NCI-H526 (cell line): ENCODE results near the gene POU5F1.
"Not testable (repeated sequence)": the region's sequence is repeated elsewhere in the genome, so short reads cannot be mapped to it uniquely, and the experiment has no call there.

Experiments used
- DNase-seq, 2 experiments: peaks; one replicate each; lab custom pipeline; 2025; lab: John Stamatoyannopoulos, UW

The POU5F1 gene

DNA sequence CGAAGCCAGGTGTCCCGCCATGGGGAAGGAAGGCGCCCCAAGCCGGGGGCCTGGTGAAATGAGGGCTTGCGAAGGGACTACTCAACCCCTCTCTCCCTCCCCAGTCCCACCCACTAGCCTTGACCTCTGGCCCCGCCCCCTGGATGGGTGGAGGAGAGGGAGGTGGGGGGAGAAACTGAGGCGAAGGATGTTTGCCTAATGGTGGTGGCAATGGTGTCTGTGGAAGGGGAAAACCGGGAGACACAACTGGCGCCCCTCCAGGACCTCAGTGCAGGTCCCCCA lies at the start of gene POU5F1:
TSS of gene POU5F1 (minus strand) at position 83 of the 282 bp plus-strand sequence. CDS start at position 21, 62 bp downstream.
- no peak for DNase-seq

GRCh38 chr6:31216208-31216898 lies 45.9 kb upstream of the POU5F1 start:
- no peak for DNase-seq

GRCh38 chr6:31215216-31215615 lies 44.7 kb upstream of the POU5F1 start:
- DNase-seq: not testable (repeated sequence)

- no peak for DNase-seq
Observed at GRCh38 chr6:31214516-31214915, 44.0 kb upstream of the POU5F1 start.

DNA sequence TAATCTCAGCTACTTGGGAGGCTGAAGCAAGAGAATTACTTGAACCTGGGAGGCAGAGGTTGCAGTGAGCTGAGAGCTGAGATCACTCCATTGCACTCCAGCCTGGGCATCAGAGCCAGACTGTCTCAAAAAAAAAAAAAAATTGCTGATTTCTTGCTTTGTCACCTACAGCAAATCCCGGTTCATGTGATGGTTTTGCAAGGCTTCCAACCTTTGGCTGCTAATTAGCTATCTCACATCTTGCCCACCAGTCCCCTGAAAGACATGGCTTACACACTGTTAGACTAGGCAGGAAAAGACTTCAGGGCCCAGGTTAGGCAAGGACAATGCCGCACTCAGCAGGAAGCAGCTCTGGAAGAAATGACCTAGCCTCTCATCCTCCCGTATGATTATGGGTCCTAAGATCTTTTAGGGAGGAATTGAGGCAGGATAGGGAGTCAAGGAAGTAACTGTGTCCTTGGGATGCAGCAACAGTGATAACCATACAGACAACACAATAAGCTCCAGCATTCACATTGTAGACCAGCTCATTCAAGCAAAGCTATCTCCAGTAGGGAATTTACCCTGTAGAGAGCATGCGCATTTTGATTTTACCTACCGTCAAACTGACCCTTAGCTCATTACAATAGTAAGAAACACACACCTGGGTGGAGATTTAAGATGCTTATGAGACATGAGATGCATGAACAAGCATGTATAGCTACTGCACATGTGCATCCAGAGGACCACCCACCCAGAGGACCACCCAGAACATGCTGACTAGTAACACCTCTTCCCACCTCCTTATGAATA lies 40.5 kb upstream of the POU5F1 start:
- DNase-seq: no peak

GRCh38 chr6:31210123-31210522 lies 39.6 kb upstream of the POU5F1 start:
- DNase-seq: no peak

DNA sequence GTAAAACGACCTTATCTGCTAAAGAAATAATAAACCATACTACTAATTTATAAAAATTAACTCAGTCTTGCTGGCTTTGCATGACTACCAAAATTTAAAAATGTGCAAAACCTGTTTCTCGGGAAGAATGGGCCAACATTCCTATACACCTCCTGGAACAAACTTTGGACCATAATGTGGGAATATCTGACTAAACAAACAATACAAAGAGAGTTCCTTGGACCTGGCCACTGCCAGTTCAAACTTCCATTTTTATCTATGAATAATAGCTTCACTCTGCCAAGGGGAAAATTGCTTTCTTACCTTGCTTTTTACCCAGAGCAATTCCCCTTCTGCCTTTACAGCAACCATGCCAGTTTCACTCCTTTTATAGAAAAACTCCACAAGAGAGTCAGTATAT lies 38.7 kb upstream of the POU5F1 start:
- DNase-seq: no peak

- no peak for DNase-seq
Observed at GRCh38 chr6:31208506-31208905, 38.0 kb upstream of the POU5F1 start.

DNA sequence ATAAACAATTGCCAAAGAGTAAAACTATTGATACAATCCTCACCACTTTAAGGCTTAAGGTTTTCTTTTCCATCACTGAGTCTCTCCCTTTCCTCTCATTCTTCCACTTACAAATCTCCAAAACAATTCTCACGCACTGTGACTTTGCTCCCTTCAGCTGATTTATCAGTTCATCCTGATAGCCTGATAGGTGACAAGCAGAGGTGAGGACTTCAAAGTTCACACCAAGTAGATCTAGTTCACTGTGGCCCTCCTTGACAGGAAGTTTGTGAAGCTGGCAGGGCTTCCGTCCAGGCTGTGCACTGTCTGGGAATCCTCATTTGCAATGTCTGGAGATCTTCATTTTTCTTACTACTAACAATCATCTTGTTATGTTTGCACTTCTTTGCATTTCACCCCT lies 35.2 kb upstream of the POU5F1 start:
- DNase-seq: no peak

- no peak for DNase-seq
Observed at GRCh38 chr6:31204751-31205145, 34.3 kb upstream of the POU5F1 start.

DNA sequence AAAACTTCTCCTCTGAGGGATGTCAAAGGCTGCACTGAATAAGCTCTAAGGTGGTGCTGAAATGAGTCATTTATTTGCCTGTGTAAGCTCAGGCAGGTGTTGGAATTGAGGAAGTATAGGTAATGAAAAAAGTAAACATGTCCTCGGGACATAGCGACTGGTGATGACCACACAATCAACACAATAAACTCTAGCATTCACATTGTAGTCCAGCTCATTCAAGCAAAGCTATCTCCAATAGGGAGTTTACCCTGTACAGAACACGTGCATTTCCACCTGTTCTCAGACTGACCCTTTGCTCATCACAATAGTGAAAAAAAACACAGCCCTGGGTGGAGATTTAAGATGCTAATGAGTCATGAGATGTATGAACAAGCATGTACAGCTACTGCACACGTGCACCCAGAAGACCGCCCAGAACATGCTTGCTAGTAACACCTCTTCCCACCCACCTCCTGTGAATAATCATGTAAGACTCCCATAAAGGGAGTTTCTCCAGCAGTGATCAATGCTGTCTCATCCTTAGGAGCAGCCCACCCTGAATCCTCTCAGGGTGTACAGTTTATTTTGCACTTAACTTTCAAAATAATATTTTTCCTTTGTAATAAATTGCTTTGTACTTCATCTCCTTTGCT lies 33.0 kb upstream of the POU5F1 start:
- DNase-seq: peak; percentile 89 to 96

- peak; percentile 32 to 40 for DNase-seq
Observed at GRCh38 chr6:31202259-31203166, 32.0 kb upstream of the POU5F1 start.

DNA sequence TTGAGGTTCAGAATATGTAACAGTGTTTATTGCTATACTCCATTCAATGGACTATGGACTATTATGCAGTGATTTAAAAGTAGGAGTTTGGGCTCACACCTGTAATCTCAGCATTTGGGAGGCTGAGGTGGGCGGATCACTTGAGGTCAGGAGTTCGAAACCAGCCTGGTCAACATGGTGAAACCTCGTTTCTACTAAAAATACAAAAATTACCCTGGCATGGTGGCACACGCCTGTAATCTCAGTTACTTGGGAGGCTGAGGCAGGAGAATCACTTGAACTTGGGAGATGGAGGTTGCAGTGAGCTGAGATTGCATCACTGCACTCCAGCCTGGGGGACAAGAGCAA lies 28.6 kb upstream of the POU5F1 start:
- not testable (repeated sequence) for DNase-seq

GRCh38 chr6:31197559-31198305 lies 27.2 kb upstream of the POU5F1 start:
- DNase-seq: peak; percentile 83 to 98

DNA sequence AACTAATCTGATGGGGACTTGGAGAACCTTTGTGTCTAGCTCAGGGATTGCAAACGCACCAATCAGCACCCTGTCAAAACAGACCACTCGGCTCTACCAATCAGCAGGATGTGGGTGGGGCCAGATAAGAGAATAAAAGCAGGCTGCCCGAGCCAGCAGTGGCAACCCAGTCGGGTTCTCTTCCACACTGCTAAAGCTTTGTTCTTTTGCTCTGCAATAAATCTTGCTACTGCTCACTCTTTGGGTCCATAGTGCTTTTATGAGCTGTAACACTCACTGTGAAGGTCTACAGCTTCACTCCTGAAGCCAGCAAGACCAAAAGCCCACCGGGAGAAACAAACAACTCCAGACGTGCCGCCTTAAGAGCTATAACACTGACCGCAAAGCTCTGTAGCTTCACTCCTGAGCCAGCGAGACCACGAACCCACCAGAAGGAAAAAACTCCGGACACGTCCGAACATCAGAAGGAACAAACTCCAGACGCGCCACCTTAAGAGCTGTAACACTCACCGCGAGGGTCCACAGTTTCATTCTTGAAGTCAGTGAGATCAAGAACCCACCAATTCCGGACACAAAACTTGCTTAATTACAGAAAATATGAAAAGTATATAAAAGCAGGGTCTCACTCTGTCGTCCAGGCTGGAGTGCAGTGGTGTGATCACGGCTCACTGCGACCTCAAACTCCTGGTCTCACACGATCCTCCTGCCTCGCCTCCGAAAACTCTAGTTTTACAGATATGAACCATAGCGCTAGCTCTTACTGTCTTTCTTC lies 26.0 kb upstream of the POU5F1 start:
- DNase-seq: not testable (repeated sequence)

- not testable (repeated sequence) for DNase-seq
Observed at GRCh38 chr6:31195308-31195979, 25.0 kb upstream of the POU5F1 start.

DNA sequence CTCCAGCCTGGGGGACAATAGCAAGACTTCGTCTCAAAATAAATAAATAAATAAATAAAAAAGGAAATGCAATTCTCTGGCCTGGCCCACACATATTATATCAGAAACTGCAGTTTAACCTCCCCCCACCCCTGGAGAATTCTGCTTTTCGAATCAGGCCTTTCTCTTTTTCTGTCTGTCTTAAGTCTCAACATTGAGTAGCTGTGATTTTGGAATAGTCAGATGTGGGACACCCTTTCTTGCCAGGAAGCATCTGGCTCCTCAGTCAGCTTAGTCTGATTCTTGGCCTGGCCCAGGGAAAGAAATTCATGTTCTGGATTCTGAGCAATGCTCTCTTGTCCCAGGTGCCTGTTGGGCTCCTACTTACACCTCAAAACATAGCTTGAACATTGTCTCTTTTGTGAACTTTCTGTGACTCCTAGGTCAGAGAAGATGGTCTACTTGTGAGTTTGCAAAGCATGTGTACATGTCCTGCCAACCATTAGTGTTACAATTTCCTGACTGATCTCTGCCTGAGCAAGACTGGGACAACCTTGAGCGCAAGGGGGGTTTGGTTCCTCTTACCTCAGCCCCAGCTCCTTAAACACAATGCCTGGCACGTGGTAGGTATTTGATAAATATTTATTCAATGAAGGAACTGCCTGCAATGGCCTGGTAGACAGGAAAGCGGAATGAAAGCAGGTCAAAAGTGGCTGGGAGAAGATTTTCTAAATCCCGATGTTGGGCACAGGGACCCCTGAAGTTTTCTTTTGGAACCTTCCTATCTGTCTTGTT lies 23.8 kb upstream of the POU5F1 start:
- DNase-seq: no peak

GRCh38 chr6:31193206-31193605 lies 22.7 kb upstream of the POU5F1 start:
- peak in 1 of 2 experiments; percentile 22 for DNase-seq

DNA sequence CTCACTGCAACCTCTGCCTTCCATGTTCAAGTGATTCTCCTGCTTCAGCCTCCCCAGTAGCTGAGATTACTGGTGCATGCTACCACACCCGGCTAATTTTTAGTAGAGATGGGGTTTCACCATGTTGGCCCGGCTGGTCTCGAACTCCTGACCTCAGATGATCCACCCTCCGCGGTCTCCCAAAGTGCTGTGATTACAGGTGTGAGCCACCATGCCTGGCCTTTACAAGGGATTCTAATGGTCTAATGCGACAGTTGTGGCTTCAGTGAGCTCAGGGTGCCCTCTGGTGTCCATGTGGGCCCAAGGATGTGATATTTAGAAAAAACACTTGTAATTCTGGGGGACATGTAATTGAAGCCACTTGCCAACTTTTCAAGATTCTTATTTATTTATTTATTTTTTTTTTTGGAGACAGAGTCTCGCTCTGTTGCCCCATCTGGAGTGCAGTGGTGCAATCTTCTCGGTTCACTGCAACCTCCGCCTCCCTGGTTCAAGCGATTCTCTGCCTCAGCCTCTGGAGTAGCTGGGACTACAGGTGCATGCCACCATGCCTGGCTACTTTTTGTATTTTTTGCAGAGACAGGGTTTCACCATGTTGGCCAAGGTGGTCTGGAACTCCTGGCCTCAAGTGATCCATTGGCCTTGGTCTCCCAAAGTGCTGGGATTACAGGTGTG lies 22.1 kb upstream of the POU5F1 start:
- DNase-seq: peak; percentile 77 to 86
